HL-60 (cell line): ENCODE data around the gene SHH.

ENCODE experiments used
- DNase-seq, 2 experiments: peaks; one replicate each; pipeline ENCODE4 v3.0.0-alpha.2; 2010 to 2020; ENCODE audit warnings: low read depth in 1 of 2, low spot score in 1 of 2
- H3K27ac ChIP-seq: fragments of 250-450 bp; sonication (Bioruptor Pico); replicated peaks from 2 replicates; pipeline ENCODE4 v1.5.1; 2020; ENCODE audit warnings: mild to moderate bottlenecking, moderate library complexity
- H3K27me3 ChIP-seq: fragments of 250-450 bp; sonication (Bioruptor Pico); 2 replicates; pipeline ENCODE4 v1.5.1; 2021; ENCODE audit warnings: mild to moderate bottlenecking, moderate library complexity; ENCODE audit not compliant: insufficient read depth, poor library complexity, severe bottlenecking
- H3K4me3 ChIP-seq: replicated peaks from 2 replicates; pipeline ENCODE4 v1.5.1; 2011; ENCODE audit warnings: mild to moderate bottlenecking, control low read depth, low read length; ENCODE audit not compliant: insufficient read depth
- GABPA ChIP-seq: IDR thresholded peaks from 2 replicates; pipeline ENCODE4 v1.6.1; 2012; ENCODE audit warnings: low read depth
- POLR2AphosphoS5 ChIP-seq: IDR thresholded peaks from 2 replicates; pipeline ENCODE4 v1.6.1; 2012; ENCODE audit warnings: low read depth
- SPI1 ChIP-seq: IDR thresholded peaks from 2 replicates; pipeline ENCODE4 v1.6.1; 2012; ENCODE audit warnings: low read depth, mild to moderate bottlenecking, borderline replicate concordance
- TF ChIP-seq, protein P1 (sequence below): IDR thresholded peaks from 2 replicates; pipeline ENCODE4 v1.6.1; 2012; ENCODE audit warnings: low read depth; ENCODE audit not compliant: insufficient replicate concordance
- TF ChIP-seq, protein P2 (sequence below): IDR thresholded peaks from one replicate; pipeline ENCODE4 v1.5.1; 2011; ENCODE audit warnings: low read length, control low read depth, inconsistent platforms; ENCODE audit not compliant: insufficient read depth

Gene SHH

DNA sequence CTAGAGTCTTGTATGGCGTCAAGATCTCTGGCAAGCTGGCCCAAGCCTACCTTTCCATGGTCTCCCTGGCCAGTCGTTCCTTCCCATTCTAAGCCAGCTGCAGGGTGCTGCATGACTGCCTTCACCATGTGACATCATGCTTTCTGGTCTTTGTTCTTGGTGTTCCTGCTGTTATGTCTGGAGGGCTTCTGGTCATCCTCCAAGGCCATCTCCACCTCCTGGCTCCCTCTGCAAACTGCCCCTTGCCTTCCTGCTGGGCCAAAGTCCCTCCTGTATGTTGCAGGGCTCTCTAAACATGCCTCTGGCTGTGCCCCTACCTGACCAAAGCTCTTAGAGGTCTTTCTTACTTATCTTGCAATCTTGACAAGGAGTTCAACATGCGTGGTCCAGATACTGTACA is 44.4 kb upstream of the SHH start:
- H3K27ac ChIP-seq = no peak overlapping the region
- DNase-seq = no peak
- TF ChIP-seq, protein P1, sequence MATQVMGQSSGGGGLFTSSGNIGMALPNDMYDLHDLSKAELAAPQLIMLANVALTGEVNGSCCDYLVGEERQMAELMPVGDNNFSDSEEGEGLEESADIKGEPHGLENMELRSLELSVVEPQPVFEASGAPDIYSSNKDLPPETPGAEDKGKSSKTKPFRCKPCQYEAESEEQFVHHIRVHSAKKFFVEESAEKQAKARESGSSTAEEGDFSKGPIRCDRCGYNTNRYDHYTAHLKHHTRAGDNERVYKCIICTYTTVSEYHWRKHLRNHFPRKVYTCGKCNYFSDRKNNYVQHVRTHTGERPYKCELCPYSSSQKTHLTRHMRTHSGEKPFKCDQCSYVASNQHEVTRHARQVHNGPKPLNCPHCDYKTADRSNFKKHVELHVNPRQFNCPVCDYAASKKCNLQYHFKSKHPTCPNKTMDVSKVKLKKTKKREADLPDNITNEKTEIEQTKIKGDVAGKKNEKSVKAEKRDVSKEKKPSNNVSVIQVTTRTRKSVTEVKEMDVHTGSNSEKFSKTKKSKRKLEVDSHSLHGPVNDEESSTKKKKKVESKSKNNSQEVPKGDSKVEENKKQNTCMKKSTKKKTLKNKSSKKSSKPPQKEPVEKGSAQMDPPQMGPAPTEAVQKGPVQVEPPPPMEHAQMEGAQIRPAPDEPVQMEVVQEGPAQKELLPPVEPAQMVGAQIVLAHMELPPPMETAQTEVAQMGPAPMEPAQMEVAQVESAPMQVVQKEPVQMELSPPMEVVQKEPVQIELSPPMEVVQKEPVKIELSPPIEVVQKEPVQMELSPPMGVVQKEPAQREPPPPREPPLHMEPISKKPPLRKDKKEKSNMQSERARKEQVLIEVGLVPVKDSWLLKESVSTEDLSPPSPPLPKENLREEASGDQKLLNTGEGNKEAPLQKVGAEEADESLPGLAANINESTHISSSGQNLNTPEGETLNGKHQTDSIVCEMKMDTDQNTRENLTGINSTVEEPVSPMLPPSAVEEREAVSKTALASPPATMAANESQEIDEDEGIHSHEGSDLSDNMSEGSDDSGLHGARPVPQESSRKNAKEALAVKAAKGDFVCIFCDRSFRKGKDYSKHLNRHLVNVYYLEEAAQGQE = no peak
- TF ChIP-seq GABPA (no peak), POLR2AphosphoS5 (no peak), SPI1 (no peak)
- TF ChIP-seq, protein P2, sequence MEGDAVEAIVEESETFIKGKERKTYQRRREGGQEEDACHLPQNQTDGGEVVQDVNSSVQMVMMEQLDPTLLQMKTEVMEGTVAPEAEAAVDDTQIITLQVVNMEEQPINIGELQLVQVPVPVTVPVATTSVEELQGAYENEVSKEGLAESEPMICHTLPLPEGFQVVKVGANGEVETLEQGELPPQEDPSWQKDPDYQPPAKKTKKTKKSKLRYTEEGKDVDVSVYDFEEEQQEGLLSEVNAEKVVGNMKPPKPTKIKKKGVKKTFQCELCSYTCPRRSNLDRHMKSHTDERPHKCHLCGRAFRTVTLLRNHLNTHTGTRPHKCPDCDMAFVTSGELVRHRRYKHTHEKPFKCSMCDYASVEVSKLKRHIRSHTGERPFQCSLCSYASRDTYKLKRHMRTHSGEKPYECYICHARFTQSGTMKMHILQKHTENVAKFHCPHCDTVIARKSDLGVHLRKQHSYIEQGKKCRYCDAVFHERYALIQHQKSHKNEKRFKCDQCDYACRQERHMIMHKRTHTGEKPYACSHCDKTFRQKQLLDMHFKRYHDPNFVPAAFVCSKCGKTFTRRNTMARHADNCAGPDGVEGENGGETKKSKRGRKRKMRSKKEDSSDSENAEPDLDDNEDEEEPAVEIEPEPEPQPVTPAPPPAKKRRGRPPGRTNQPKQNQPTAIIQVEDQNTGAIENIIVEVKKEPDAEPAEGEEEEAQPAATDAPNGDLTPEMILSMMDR = no peak
- H3K4me3 ChIP-seq = no peak overlapping the region
- H3K27me3 ChIP-seq = no peaks in the 10 kb centered on the region

DNA sequence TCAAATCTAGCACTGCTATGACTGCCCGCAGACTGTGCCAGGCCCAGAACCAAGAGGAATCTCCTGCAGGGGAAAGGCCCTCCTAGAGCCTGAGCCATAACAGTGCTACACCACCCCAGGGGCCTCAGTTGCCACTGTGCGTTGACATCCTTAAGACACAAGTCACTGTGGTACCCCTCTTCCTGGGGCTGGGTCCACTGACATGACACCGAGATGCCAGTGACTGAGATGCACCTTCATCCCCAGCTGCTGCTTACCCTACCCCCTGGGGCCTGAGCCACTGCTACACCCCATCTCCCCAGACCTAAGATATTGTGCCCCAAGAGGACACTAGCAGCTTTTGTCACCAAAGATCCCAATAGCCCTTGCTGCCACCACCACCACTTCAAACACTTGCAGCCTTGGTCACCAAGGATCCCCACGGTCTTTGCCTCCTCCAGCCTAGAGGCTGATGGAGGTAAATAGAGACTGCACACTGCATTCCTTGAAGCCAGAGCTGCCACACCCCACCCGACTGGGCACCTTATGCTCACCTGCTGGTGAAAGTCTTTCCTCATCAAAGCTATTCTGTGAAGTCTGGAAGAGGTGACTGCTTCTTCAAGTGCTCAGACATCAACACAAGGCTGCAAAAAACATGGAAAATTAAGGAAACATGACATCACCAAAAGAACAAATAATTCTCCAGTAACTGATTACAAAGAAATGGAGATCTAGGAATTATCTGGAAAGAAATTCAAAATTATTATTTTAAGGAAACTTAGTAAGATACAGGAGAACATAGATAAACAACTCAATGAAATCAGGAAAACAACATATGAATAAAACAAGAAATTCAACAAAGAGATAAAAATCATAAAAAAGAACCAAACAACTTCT is 40.4 kb upstream of the SHH start:
- H3K27me3 ChIP-seq = peaks cover 4% of the 10 kb centered on the region
- no peak overlapping the region for H3K27ac ChIP-seq
- no peak overlapping the region for H3K4me3 ChIP-seq
- no peak for DNase-seq
- no peak for TF ChIP-seq SPI1
- no peak for TF ChIP-seq GABPA
- TF ChIP-seq, protein P1 = no peak
- no peak for TF ChIP-seq POLR2AphosphoS5
- TF ChIP-seq, protein P2 = no peak

DNA sequence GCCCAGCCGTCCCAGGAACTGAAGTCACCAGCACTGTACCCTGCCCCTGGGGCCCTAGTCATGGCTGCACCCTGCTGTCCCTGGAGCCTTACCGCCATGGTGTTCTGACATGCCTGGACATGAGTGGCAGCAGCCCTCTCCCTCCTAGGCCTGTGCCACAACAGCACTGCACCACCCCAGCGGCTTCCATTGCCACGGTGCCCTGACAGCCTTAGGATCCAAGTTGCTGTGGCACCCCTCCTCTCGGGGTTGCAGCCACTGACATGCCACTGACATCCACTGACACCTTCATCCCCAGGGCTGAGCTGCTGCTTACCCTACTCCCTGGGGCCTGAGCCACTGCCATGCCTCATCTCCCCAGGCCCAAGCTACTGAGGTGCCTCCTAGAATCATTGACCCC is 39.6 kb upstream of the SHH start:
- Histone ChIP-seq H3K27me3 (peaks cover 4% of the 10 kb centered on the region), H3K27ac (no peak overlapping the region), H3K4me3 (no peak overlapping the region)
- TF ChIP-seq, protein P1 = no peak
- TF ChIP-seq POLR2AphosphoS5 (no peak), SPI1 (no peak), GABPA (no peak)
- TF ChIP-seq, protein P2 = no peak
- DNase-seq = no peak
